ENCODE measurements around the gene TGFBR1.

DNA sequence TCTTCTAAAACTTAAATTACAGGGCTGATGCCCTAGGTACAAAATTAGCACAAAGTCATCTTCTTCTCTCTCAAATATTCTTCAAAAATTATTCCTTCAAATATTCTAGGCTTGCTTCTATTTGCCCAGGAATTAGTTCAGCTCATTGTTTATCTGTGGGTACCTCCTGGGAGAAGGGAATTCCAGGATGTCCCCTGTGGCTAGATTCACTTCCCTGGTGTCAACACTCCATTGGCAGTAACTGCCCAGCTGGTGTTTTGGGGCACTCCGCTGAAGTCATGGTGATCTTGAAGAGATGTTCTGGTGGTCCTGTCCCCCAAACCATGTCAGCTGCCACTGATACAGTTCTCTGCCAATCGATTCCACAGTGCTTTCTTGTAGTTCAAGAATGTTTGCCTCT is 26.2 kb upstream of the TGFBR1 start:
- TF ChIP-seq, protein P1, sequence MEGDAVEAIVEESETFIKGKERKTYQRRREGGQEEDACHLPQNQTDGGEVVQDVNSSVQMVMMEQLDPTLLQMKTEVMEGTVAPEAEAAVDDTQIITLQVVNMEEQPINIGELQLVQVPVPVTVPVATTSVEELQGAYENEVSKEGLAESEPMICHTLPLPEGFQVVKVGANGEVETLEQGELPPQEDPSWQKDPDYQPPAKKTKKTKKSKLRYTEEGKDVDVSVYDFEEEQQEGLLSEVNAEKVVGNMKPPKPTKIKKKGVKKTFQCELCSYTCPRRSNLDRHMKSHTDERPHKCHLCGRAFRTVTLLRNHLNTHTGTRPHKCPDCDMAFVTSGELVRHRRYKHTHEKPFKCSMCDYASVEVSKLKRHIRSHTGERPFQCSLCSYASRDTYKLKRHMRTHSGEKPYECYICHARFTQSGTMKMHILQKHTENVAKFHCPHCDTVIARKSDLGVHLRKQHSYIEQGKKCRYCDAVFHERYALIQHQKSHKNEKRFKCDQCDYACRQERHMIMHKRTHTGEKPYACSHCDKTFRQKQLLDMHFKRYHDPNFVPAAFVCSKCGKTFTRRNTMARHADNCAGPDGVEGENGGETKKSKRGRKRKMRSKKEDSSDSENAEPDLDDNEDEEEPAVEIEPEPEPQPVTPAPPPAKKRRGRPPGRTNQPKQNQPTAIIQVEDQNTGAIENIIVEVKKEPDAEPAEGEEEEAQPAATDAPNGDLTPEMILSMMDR (IDR thresholded peaks at IDR 0.05) = no peak
- TF ChIP-seq POLR2A (IDR thresholded peaks at IDR 0.05) = no peak
